Mesenchymal stem cell (in vitro differentiated cells and primary cell): Measurements from ENCODE around the gene CCER1.
A peak's percentile ranks its signal among the peaks of the same experiment; 100 is the strongest.

ENCODE experiments used
- DNase-seq: peaks from one replicate; pipeline ENCODE4 v3.0.0-alpha.2; 2013
- H2AFZ ChIP-seq: one replicate; pipeline ENCODE4 v1.6.1; 2013; ENCODE audit warnings: low read depth, mild to moderate bottlenecking, control low read depth, inconsistent platforms, low read length, moderate library complexity
- H2AK5ac ChIP-seq: 2 replicates; pipeline ENCODE4 v1.6.1; 2013; ENCODE audit warnings: low read length, moderate library complexity, mild to moderate bottlenecking, inconsistent platforms; ENCODE audit not compliant: severe bottlenecking
- H2BK120ac ChIP-seq: one replicate; pipeline ENCODE4 v1.6.1; 2013; ENCODE audit warnings: low read depth, mild to moderate bottlenecking, inconsistent platforms, low read length, moderate library complexity
- H2BK12ac ChIP-seq, 2 experiments: one replicate each; pipeline ENCODE4 v1.6.1; 2013; ENCODE audit warnings: inconsistent platforms in 2 of 2, low read length in 2 of 2, mild to moderate bottlenecking in 2 of 2, moderate library complexity in 2 of 2, control low read depth in 1 of 2
- H2BK15ac ChIP-seq: one replicate; pipeline ENCODE4 v1.6.1; 2013; ENCODE audit warnings: mild to moderate bottlenecking, low read depth, inconsistent platforms; ENCODE audit not compliant: poor library complexity, severe bottlenecking
- H2BK5ac ChIP-seq: 2 replicates; pipeline ENCODE4 v1.6.1; 2013; ENCODE audit warnings: low read depth, mild to moderate bottlenecking, low read length, control low read depth, inconsistent platforms; ENCODE audit not compliant: poor library complexity, severe bottlenecking
- H3K14ac ChIP-seq, 2 experiments: one replicate each; pipeline ENCODE4 v1.6.1; 2013; ENCODE audit warnings: inconsistent platforms in 2 of 2, low read length in 2 of 2, control low read depth in 1 of 2, mild to moderate bottlenecking in 1 of 2, moderate library complexity in 1 of 2
- H3K18ac ChIP-seq, 2 experiments: one replicate each; pipeline ENCODE4 v1.6.1; 2013; ENCODE audit warnings: inconsistent platforms in 2 of 2, low read length in 2 of 2, control low read depth in 1 of 2, low read depth in 1 of 2, mild to moderate bottlenecking in 1 of 2
- H3K23ac ChIP-seq, 2 experiments: one replicate each; pipeline ENCODE4 v1.6.1; 2013; ENCODE audit warnings: inconsistent platforms in 2 of 2, low read length in 2 of 2, mild to moderate bottlenecking in 2 of 2, moderate library complexity in 2 of 2, control low read depth in 1 of 2
- H3K27ac ChIP-seq: 2 replicates; pipeline ENCODE4 v1.5.1; 2013; ENCODE audit warnings: mild to moderate bottlenecking, moderate library complexity, low read length, control low read depth, inconsistent platforms; ENCODE audit not compliant: poor library complexity, severe bottlenecking
- H3K27me3 ChIP-seq, 2 experiments: 2 replicates each; pipeline versions ENCODE4 v1.6.1 to v1.7.0; 2013; ENCODE audit warnings: low read length in 2 of 2, mild to moderate bottlenecking in 2 of 2, moderate library complexity in 2 of 2, control low read depth in 1 of 2, inconsistent platforms in 1 of 2; ENCODE audit not compliant: control insufficient read depth in 1 of 2, insufficient read depth in 1 of 2
- H3K36me3 ChIP-seq, 2 experiments: 2 replicates each; pipeline versions ENCODE4 v1.6.1 to v1.7.0; 2013; ENCODE audit warnings: low read length in 2 of 2, control low read depth in 1 of 2, inconsistent platforms in 1 of 2, low read depth in 1 of 2, mild to moderate bottlenecking in 1 of 2; ENCODE audit not compliant: insufficient read depth in 2 of 2, control insufficient read depth in 1 of 2
- H3K4ac ChIP-seq, 2 experiments: one replicate each; pipeline ENCODE4 v1.6.1; 2013; ENCODE audit warnings: inconsistent platforms in 2 of 2, low read length in 2 of 2, mild to moderate bottlenecking in 2 of 2, moderate library complexity in 2 of 2, control low read depth in 1 of 2, low read depth in 1 of 2
- H3K4me1 ChIP-seq: 2 replicates; pipeline ENCODE4 v1.6.1; 2013; ENCODE audit warnings: low read depth, low read length, control low read depth; ENCODE audit not compliant: control insufficient read depth, insufficient read depth
- H3K4me2 ChIP-seq: 2 replicates; pipeline ENCODE4 v1.6.1; 2013; ENCODE audit warnings: low read length, mild to moderate bottlenecking, inconsistent platforms; ENCODE audit not compliant: poor library complexity, severe bottlenecking
- H3K4me3 ChIP-seq, 2 experiments: 2 replicates each; pipeline versions ENCODE4 v1.5.1 to v1.7.0; 2013; ENCODE audit warnings: low read length in 2 of 2, mild to moderate bottlenecking in 2 of 2, control low read depth in 1 of 2, low read depth in 1 of 2; ENCODE audit not compliant: insufficient read depth in 1 of 2
- H3K79me1 ChIP-seq: replicated peaks from 2 replicates; pipeline ENCODE4 v1.6.1; 2013; ENCODE audit warnings: mild to moderate bottlenecking, control low read depth, low read length, inconsistent platforms; ENCODE audit not compliant: poor library complexity, severe bottlenecking
- H3K9ac ChIP-seq: 2 replicates; pipeline ENCODE4 v1.7.0; 2013; ENCODE audit warnings: mild to moderate bottlenecking, low read length, moderate library complexity
- H3K9me3 ChIP-seq: 2 replicates; pipeline ENCODE4 v1.7.0; 2013; ENCODE audit warnings: mild to moderate bottlenecking, low read length; ENCODE audit not compliant: control insufficient read depth
- H4K8ac ChIP-seq: one replicate; pipeline ENCODE4 v1.6.1; 2013; ENCODE audit warnings: inconsistent platforms, mild to moderate bottlenecking, low read length, moderate library complexity
- H4K91ac ChIP-seq: one replicate; pipeline ENCODE4 v1.6.1; 2013; ENCODE audit warnings: mild to moderate bottlenecking, low read length, inconsistent platforms
- WGBS: methylation state at CpG from one replicate; pipeline ENCODE4 v1.1.7; 2013; ENCODE audit warnings: mixed read lengths; 5-methylcytosine and 5-hydroxymethylcytosine counted together

The CCER1 gene

GRCh38 chr12:90984114-90984513 lies 29.1 kb upstream of the CCER1 start:
- WGBS, result 55% methylated on average over 2 of the region's 3 CpGs
- Histone ChIP-seq H3K9ac (no peak overlapping the region), H3K23ac (no peak overlapping the region)

GRCh38 chr12:90982170-90982569 lies 27.2 kb upstream of the CCER1 start:
- H4K8ac ChIP-seq, result no peak overlapping the region
- H3K36me3 ChIP-seq, result no peaks in the 10 kb centered on the region
- whole genome bisulfite sequencing, result 100% methylated on average over 1 of the region's 1 CpG
- H3K79me1 ChIP-seq, result no peaks in the 10 kb centered on the region
- H3K27ac ChIP-seq, result no peak overlapping the region
- H3K18ac ChIP-seq, result no peak overlapping the region
- no peak overlapping the region for H2BK12ac ChIP-seq
- no peak overlapping the region for H3K4ac ChIP-seq
- H4K91ac ChIP-seq, result no peak overlapping the region
- H2BK15ac ChIP-seq, result no peak overlapping the region
- no peaks in the 10 kb centered on the region for H3K4me1 ChIP-seq
- H2AK5ac ChIP-seq, result no peak overlapping the region
- no peak overlapping the region for H3K23ac ChIP-seq
- H2BK120ac ChIP-seq, result no peak overlapping the region
- no peak overlapping the region for H3K9ac ChIP-seq
- H3K27me3 ChIP-seq, result no peaks in the 10 kb centered on the region
- no peak overlapping the region for H3K4me2 ChIP-seq
- no peak for DNase-seq
- no peak overlapping the region for H3K4me3 ChIP-seq
- H3K9me3 ChIP-seq, result no peaks in the 10 kb centered on the region
- no peak overlapping the region for H2BK5ac ChIP-seq
- no peak overlapping the region for H2AFZ ChIP-seq
- no peak overlapping the region for H3K14ac ChIP-seq

More at GRCh38 chr12:90984114-90984513, 29.1 kb upstream of the CCER1 start:
- Histone ChIP-seq H3K4me3 (no peak overlapping the region), H3K14ac (no peak overlapping the region), H4K8ac (no peak overlapping the region), H3K4me2 (no peak overlapping the region), H3K27me3 (no peaks in the 10 kb centered on the region), H2BK12ac (no peak overlapping the region), H2AFZ (no peak overlapping the region), H2AK5ac (no peak overlapping the region), H2BK15ac (no peak overlapping the region), H2BK5ac (no peak overlapping the region), H3K4me1 (no peaks in the 10 kb centered on the region), H4K91ac (no peak overlapping the region), H3K79me1 (no peaks in the 10 kb centered on the region), H2BK120ac (no peak overlapping the region), H3K18ac (no peak overlapping the region), H3K9me3 (no peaks in the 10 kb centered on the region), H3K4ac (no peak overlapping the region), H3K27ac (no peak overlapping the region), H3K36me3 (no peaks in the 10 kb centered on the region)
- no peak for DNase-seq

- no peak overlapping the region for H3K18ac ChIP-seq
- H2BK12ac ChIP-seq, result no peak overlapping the region
- H3K4me1 ChIP-seq, result no peaks in the 10 kb centered on the region
- peak overlapping the region; percentile 60 for H3K9ac ChIP-seq
- no peak overlapping the region for H3K23ac ChIP-seq
- no peak overlapping the region for H3K4me2 ChIP-seq
- no peak overlapping the region for H2AK5ac ChIP-seq
- DNase-seq, result peak; percentile 23
- H4K8ac ChIP-seq, result no peak overlapping the region
- H2BK15ac ChIP-seq, result no peak overlapping the region
- no peaks in the 10 kb centered on the region for H3K36me3 ChIP-seq
- WGBS, result 72% methylated on average over 2 of the region's 3 CpGs
- H2AFZ ChIP-seq, result no peak overlapping the region
- H3K4ac ChIP-seq, result no peak overlapping the region
- H2BK120ac ChIP-seq, result no peak overlapping the region
- no peaks in the 10 kb centered on the region for H3K27me3 ChIP-seq
- no peaks in the 10 kb centered on the region for H3K79me1 ChIP-seq
- no peak overlapping the region for H4K91ac ChIP-seq
- H3K9me3 ChIP-seq, result no peaks in the 10 kb centered on the region
- H3K27ac ChIP-seq, result no peak overlapping the region
- no peak overlapping the region for H3K4me3 ChIP-seq
- no peak overlapping the region for H2BK5ac ChIP-seq
- no peak overlapping the region for H3K14ac ChIP-seq
These were observed 25.0 kb upstream of the CCER1 start for GRCh38 chr12:90979951-90980350.

- no peak overlapping the region for H2AFZ ChIP-seq
- H3K9me3 ChIP-seq, result no peaks in the 10 kb centered on the region
- no peak overlapping the region for H3K4me2 ChIP-seq
- H4K8ac ChIP-seq, result no peak overlapping the region
- H3K4me1 ChIP-seq, result no peaks in the 10 kb centered on the region
- H3K18ac ChIP-seq, result peak overlapping the region; percentile 34 to 54
- no peak for DNase-seq
- no peak overlapping the region for H3K4ac ChIP-seq
- H2BK5ac ChIP-seq, result no peak overlapping the region
- H4K91ac ChIP-seq, result peak overlapping the region; percentile 61
- H3K23ac ChIP-seq, result no peak overlapping the region
- no peak overlapping the region for H2BK15ac ChIP-seq
- WGBS, result 95% methylated on average over 3 of the region's 3 CpGs
- no peak overlapping the region for H2AK5ac ChIP-seq
- H3K79me1 ChIP-seq, result no peaks in the 10 kb centered on the region
- no peaks in the 10 kb centered on the region for H3K27me3 ChIP-seq
- H3K14ac ChIP-seq, result no peak overlapping the region
- H3K9ac ChIP-seq, result peak overlapping the region; percentile 60
- peak overlapping the region in 1 of 2 experiments; percentile 84 for H2BK12ac ChIP-seq
- no peak overlapping the region for H3K27ac ChIP-seq
- H2BK120ac ChIP-seq, result peak overlapping the region; percentile 89
- no peak overlapping the region for H3K4me3 ChIP-seq
- H3K36me3 ChIP-seq, result no peaks in the 10 kb centered on the region
These were observed 24.0 kb upstream of the CCER1 start for GRCh38 chr12:90979019-90979418.
